ENCODE results near the gene MATN3.

GRCh38 chr2:20054119-20054518 lies 41.7 kb upstream of the MATN3 start:
- TF ChIP-seq CTCF (IDR thresholded peaks at IDR 0.05) (no peak), POLR2A (IDR thresholded peaks at IDR 0.05) (no peak)

All from testis (tissue), 2 donors.